Coronary artery (tissue), 2 donors: ENCODE data around the gene CDS2.
A peak's percentile ranks its signal among the peaks of the same experiment; 100 is the strongest.

Source experiments
- DNase-seq: peaks from one replicate; pipeline ENCODE4 v3.0.0-alpha.2; 2017; ENCODE audit warnings: low spot score
- H3K27ac ChIP-seq, 2 donors: fragments of 200-600 bp; sonication (generic); one replicate each; pipeline ENCODE4 v1.5.1; 2016 to 2019
- H3K4me3 ChIP-seq: fragments of 200-600 bp; sonication (generic); 2 replicates; pipeline ENCODE4 v1.5.1; 2016; ENCODE audit warnings: mild to moderate bottlenecking, moderate library complexity
- TF ChIP-seq, protein P1 (sequence below): fragments of 200-600 bp; sonication (generic); IDR thresholded peaks from one replicate; pipeline ENCODE4 v1.5.1; 2019; ENCODE audit warnings: antibody characterized with exemption

CDS2 gene

DNA sequence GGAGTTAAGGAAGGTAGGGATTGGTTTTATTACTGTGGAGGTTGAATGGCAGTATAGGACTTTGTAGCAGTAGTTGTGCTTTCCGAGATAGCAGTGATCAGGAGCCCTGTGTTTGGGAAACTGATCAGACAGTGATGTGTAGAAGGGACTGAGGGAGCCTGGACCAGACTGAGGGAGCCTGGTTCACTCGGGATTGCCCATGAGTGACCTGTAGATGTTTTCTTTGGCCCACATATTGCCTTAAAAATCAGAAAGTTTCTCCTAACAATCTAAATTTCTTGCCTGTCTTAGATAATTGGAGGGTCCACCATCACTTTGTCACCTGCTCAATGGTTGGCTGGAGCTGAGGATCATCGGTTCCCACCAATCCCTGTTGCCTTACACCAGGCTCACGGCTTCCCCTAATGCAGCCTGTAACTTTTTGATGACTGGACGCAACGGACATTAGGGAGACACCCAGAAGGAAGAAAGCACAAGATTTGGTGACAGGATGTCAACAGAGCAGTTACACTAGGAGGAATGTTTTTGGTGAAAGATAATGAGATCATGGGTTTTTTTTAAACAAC lies 1.1 kb downstream of the CDS2 start:
- H3K27ac ChIP-seq: peak overlapping the region; percentile 98 to 99
- DNase-seq: no peak
- peak overlapping the region; percentile 92 for H3K4me3 ChIP-seq
- TF ChIP-seq, protein P1, sequence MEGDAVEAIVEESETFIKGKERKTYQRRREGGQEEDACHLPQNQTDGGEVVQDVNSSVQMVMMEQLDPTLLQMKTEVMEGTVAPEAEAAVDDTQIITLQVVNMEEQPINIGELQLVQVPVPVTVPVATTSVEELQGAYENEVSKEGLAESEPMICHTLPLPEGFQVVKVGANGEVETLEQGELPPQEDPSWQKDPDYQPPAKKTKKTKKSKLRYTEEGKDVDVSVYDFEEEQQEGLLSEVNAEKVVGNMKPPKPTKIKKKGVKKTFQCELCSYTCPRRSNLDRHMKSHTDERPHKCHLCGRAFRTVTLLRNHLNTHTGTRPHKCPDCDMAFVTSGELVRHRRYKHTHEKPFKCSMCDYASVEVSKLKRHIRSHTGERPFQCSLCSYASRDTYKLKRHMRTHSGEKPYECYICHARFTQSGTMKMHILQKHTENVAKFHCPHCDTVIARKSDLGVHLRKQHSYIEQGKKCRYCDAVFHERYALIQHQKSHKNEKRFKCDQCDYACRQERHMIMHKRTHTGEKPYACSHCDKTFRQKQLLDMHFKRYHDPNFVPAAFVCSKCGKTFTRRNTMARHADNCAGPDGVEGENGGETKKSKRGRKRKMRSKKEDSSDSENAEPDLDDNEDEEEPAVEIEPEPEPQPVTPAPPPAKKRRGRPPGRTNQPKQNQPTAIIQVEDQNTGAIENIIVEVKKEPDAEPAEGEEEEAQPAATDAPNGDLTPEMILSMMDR: no peak

DNA sequence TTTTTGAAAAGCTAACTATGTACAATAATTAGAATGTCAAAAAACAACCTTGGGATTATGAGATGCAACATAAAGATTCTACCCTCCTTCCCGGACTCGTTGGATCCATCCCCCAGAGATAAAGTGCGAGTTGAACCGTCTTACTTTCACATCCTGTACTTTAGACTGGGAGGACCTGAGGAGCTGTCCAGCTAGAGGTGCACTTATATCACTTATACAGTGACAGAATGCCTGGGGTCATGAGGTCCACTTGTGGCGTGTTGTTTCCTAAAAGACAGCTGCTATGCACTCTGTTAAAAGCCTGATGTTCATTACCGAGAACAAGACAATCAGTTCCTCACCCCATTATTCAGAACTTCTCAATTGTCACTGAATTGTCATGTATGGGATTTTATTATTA lies 2.1 kb downstream of the CDS2 start:
- no peak for DNase-seq
- TF ChIP-seq, protein P1: no peak
- Histone ChIP-seq H3K27ac (peak overlapping the region; percentile 98 to 99), H3K4me3 (peak overlapping the region; percentile 92)

DNA sequence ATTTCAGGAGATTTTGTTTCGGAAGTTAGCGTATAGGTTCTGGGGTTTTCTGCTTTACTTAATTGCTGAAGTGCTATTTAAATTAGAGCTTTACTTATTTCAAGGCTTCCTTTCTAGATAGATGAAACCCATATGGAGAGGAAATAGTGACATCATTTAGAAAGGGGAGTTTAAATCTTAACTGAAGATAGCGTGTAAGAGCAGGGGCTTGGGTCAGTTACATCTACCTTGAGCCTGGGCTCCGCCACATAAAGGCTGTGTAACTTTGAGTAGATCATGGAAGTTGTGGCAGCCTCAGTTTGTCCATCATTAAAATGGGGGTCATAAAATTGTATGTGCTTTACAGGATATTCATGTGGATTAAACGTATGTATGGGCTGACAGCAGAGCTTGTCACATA lies 4.7 kb downstream of the CDS2 start:
- H3K27ac ChIP-seq: peak overlapping the region; percentile 77 to 98
- DNase-seq: no peak
- TF ChIP-seq, protein P1: no peak
- no peak overlapping the region for H3K4me3 ChIP-seq

DNA sequence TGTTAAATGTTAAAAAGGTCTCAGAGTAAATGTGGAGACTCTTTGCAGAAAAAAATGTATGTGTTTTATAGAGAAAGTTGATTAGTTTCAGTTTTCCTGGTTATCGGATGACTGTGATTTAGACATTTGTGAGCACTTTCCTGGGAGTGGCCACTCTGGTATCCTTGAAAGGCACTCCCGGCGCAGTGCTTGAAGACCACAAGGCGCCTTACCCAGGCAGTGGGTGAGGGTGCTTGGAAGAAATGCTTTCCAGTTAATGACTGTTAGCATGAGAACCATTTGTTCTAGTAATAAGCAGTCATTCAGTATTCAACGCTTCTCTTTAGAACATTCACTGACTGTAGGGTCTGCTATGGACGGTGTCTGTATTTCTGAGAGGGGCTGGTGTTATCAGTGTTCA lies 7.2 kb downstream of the CDS2 start:
- no peak overlapping the region for H3K4me3 ChIP-seq
- DNase-seq: no peak
- TF ChIP-seq, protein P1: no peak
- H3K27ac ChIP-seq: peak overlapping the region; percentile 44 to 80

DNA sequence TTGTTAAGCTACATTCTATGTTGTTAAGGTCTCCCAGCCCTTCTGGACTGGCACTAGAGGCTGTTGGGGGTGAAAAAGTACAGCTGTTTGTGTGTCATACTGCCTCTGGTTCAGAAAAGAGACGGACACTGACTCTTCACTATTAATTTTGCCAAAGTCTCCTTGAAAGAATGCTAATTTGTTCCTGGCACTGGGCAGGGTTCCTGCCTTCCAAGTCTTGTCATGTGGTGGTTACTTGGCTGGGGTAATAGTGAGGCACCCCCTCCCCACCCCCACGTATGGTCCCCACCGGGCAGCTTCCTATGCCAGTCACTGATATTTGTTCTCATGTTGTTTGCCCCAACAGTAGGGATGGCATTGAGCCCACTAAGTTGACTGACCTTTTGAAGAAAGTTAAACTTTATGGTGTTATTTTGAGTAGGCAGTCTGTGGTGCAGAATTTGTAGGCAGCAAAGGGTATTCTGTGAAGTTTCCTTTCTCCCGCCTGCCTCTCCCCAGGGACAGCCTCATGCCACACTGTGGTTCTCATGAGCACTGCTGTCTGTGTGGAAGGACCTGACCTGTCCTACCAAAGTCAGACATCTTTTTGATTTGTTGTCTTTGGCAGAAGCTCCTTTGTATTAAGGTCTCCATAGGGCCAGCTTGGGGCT lies 8.7 kb downstream of the CDS2 start:
- Histone ChIP-seq H3K27ac (peak overlapping the region; percentile 80 to 84), H3K4me3 (peak overlapping the region; percentile 7)
- DNase-seq: no peak
- TF ChIP-seq, protein P1: no peak

DNA sequence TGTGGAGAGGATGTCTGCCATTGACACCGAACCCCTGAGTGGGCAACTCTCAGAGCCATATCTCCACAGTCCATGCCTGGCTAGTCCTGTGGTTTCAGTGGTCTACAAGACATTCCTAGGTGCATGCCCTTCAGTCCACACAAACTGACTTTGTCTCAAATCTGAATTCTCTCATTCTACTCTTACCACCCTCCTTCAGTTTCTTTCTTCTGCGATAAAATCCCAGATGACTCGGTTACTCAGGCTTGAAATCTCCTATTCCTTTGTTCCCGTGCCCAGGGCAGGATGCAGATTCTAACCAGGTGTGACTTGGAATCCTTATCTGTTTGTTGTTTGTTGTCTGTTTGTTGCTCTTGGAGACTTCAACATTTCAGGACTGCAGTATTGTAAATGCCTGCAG lies 9.3 kb downstream of the CDS2 start:
- peak overlapping the region; percentile 80 to 84 for H3K27ac ChIP-seq
- TF ChIP-seq, protein P1: no peak
- DNase-seq: no peak
- H3K4me3 ChIP-seq: peak overlapping the region; percentile 7

DNA sequence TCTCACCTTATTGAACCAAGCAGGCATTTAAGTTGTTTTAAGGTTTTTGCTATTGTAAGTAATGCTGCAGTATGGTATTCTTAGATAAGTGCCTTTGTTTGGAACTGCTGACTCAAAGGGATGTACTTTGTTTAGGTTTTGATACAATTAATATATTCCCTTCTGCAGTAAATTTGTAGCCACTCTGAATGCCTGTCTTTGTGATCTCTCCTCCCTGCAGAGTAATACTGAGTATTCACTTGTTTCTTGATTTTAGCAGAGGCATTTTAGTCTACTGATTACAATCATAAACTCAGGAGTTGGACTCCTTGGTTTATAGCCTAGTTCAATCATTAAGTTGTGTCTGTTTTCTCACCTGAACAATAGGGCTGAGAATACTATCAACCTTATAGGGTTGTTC lies 13.4 kb downstream of the CDS2 start:
- TF ChIP-seq, protein P1: no peak
- no peak for DNase-seq
- H3K4me3 ChIP-seq: no peak overlapping the region

More for the DNA sequence above, 13.4 kb downstream of the CDS2 start:
- no peak overlapping the region for H3K27ac ChIP-seq
